Measurements from ENCODE around the gene ARHGAP12. TPM values are rescaled to one million over a fixed set of nuclear protein-coding genes. Genes with fewer than 3 reads are reported as not detected.

The ARHGAP12 gene
- total and polyA plus RNA-seq, 2 experiments from 2014 or later = 12.7 to 29.1 TPM

DNA sequence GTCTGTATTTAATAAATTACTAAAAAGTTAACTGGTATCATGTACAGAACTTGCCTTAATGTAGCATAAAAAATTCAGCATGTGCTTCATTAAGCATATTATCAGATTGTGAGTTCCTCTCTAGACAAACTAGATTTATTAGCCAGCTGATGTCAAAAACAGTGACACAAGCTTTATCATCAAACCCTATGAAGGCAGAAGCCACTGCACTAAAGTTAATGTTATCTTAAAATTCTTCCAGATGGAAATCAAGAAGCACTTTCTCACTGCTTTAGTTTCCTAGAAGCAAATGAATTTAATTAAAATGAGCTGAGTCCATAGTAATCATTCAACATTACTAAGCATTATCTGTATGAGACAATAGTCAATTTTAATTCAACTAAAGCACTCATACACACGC lies 96.4 kb downstream of the ARHGAP12 start:
- Histone ChIP-seq H3K27me3 (no peaks in the 10 kb centered on the region), H3K27ac (no peak overlapping the region), H3K36me3 (no peaks in the 10 kb centered on the region), H3K4me3 (no peak overlapping the region), H3K9me3 (ENCODE audit: low read depth) (no peaks in the 10 kb centered on the region), H3K4me1 (ENCODE audit: low read depth) (peaks cover 10% of the 10 kb centered on the region)
- DNase-seq (ENCODE audit: low read depth in 1 of 2, low spot score in 1 of 2) = no peak
- TF ChIP-seq, protein P1, sequence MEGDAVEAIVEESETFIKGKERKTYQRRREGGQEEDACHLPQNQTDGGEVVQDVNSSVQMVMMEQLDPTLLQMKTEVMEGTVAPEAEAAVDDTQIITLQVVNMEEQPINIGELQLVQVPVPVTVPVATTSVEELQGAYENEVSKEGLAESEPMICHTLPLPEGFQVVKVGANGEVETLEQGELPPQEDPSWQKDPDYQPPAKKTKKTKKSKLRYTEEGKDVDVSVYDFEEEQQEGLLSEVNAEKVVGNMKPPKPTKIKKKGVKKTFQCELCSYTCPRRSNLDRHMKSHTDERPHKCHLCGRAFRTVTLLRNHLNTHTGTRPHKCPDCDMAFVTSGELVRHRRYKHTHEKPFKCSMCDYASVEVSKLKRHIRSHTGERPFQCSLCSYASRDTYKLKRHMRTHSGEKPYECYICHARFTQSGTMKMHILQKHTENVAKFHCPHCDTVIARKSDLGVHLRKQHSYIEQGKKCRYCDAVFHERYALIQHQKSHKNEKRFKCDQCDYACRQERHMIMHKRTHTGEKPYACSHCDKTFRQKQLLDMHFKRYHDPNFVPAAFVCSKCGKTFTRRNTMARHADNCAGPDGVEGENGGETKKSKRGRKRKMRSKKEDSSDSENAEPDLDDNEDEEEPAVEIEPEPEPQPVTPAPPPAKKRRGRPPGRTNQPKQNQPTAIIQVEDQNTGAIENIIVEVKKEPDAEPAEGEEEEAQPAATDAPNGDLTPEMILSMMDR (IDR thresholded peaks at IDR 0.05; ENCODE audit: low read depth, low read length) = no peak

DNA sequence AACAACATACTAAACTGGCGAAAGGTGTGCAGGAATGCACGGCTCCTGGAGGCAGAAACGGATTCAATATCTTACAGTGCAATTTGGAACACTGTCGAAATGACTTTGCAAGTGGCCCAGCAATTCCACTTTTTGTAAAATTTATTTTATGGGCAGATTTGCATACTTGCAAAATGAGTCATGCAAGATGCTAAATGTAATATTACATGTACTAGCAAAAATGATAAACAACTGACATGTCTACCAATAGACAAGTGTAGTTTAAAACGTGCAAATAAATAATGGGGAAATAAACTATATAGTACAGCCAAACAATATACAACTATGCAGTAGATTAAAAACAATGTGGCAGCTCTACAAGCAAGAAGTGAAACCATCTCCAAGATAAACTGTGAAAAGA lies 97.7 kb downstream of the ARHGAP12 start:
- Histone ChIP-seq H3K4me1 (ENCODE audit: low read depth) (peaks cover 10% of the 10 kb centered on the region), H3K27me3 (no peaks in the 10 kb centered on the region), H3K36me3 (no peaks in the 10 kb centered on the region), H3K27ac (no peak overlapping the region), H3K9me3 (ENCODE audit: low read depth) (no peaks in the 10 kb centered on the region), H3K4me3 (no peak overlapping the region)
- TF ChIP-seq, protein P1 (IDR thresholded peaks at IDR 0.05; ENCODE audit: low read depth, low read length) = no peak
- peak in 1 of 2 donors; percentile 27 for DNase-seq (ENCODE audit: low read depth in 1 of 2, low spot score in 1 of 2)

DNA sequence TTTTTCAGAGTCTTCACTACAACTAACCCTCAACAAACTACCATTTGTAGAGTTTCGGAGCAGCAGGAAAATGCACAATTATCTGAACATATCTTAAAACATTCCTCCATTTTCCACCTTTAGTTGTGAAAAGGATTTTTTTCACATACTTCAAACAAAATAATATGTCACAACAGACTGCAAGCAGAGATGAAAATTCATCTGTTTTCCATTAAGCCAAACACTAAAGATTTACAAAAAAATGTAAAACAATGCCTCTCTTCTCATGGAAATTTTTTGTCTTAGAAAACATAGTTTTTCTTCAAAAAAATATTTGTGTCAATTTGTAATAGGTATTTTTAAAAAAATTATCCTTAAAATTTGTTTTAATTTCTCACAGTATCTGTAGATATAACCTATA lies 98.9 kb downstream of the ARHGAP12 start:
- no peak overlapping the region for H3K27ac ChIP-seq
- no peaks in the 10 kb centered on the region for H3K9me3 ChIP-seq (ENCODE audit: low read depth)
- TF ChIP-seq, protein P1 (IDR thresholded peaks at IDR 0.05; ENCODE audit: low read depth, low read length) = no peak
- no peak for DNase-seq (ENCODE audit: low read depth in 1 of 2, low spot score in 1 of 2)
- peaks cover 10% of the 10 kb centered on the region for H3K4me1 ChIP-seq (ENCODE audit: low read depth)
- no peaks in the 10 kb centered on the region for H3K27me3 ChIP-seq
- H3K4me3 ChIP-seq = no peak overlapping the region
- H3K36me3 ChIP-seq = no peaks in the 10 kb centered on the region

DNA sequence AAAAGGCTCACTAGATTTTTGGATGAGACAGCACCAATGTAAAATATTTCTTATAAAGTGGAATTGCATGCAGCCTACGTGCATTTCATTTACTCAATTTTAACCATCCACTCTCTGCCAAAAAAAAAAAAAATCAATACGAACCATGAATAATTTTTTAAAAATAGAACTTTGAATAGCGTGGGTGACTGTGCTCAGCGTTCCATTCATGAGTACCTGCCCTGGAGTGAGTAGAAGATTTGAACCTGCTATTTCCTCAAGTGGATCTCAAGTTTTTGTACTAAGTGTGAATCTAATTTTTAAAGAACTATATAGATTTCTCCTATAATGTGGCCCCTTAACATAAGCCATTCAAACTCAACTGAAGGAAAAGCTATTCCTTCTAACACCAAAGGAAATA lies 105.3 kb downstream of the ARHGAP12 start:
- DNase-seq (ENCODE audit: low read depth in 1 of 2, low spot score in 1 of 2) = no peak
- H3K4me3 ChIP-seq = no peak overlapping the region
- no peaks in the 10 kb centered on the region for H3K27me3 ChIP-seq
- no peaks in the 10 kb centered on the region for H3K9me3 ChIP-seq (ENCODE audit: low read depth)
- TF ChIP-seq, protein P1 (IDR thresholded peaks at IDR 0.05; ENCODE audit: low read depth, low read length) = no peak
- H3K27ac ChIP-seq = peak overlapping the region; percentile 63
- no peaks in the 10 kb centered on the region for H3K36me3 ChIP-seq
- H3K4me1 ChIP-seq (ENCODE audit: low read depth) = peaks cover 9% of the 10 kb centered on the region

DNA sequence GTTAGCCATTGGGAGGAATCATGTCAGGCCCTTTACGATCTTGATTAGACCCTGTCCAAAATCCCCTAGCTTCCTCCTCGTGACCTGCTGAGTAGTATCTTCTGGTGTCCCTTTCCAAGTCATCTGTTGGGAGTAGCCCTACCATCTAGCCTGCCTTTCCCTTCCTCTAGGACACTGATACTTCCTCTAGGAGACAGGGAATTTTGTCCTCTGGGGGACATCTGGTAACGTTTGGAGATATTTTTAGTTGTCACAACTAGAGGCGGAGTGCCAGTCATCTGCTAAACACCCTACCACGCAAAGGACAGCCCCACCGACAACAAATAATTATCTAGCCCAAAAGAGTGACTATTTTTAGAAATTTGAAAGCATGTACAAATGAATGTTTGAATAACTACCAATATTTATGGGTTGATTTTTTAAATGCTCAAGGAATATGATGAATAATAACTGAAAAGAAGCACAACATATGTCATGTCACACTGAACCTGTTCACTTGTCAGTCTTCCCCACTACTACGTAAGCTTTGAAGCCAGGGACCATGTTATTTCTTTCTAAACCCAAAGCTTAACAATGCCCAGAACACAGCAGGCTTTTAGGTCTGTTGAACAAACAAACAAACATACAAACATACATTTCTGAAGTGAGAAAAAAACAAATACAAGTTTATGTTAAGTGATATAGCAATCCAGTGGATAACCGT lies 105.9 kb downstream of the ARHGAP12 start:
- peaks cover 4% of the 10 kb centered on the region for H3K36me3 ChIP-seq
- H3K4me3 ChIP-seq = no peak overlapping the region
- H3K4me1 ChIP-seq (ENCODE audit: low read depth) = peaks cover 9% of the 10 kb centered on the region
- TF ChIP-seq, protein P1 (IDR thresholded peaks at IDR 0.05; ENCODE audit: low read depth, low read length) = no peak
- DNase-seq (ENCODE audit: low read depth in 1 of 2, low spot score in 1 of 2) = no peak
- no peaks in the 10 kb centered on the region for H3K27me3 ChIP-seq
- H3K27ac ChIP-seq = peak overlapping the region; percentile 63
- H3K9me3 ChIP-seq (ENCODE audit: low read depth) = no peaks in the 10 kb centered on the region
